GM12878 (cell line): ENCODE results near the gene RERGL.

Source experiments
- CBFB ChIP-seq: IDR thresholded peaks from 2 replicates; pipeline ENCODE4 v1.6.1; 2016; ENCODE audit warnings: antibody characterized with exemption, low read depth
- CHD4 ChIP-seq: fragments of 200-600 bp; sonication (generic); IDR thresholded peaks from 2 replicates; pipeline ENCODE4 v1.6.1; 2016; ENCODE audit warnings: mild to moderate bottlenecking
- EGR1 ChIP-seq, 2 experiments: IDR thresholded peaks; 1 replicate in 1 of 2; 2 replicates in 1 of 2; pipeline ENCODE4 v1.6.1; 2011 to 2012; ENCODE audit warnings: low read depth in 2 of 2, low read length in 2 of 2, borderline replicate concordance in 1 of 2, mild to moderate bottlenecking in 1 of 2, moderate library complexity in 1 of 2
- ETV6 ChIP-seq, 2 experiments: fragments of 450-650 bp in 1 of 2; IDR thresholded peaks in 1 of 2; conservative IDR thresholded peaks in 1 of 2; 2 replicates each; pipeline ENCODE4 v1.6.1; 2014; ENCODE audit warnings: antibody characterized with exemption in 1 of 2, borderline replicate concordance in 1 of 2, low read depth in 1 of 2, mild to moderate bottlenecking in 1 of 2, moderate library complexity in 1 of 2
- GABPA ChIP-seq: IDR thresholded peaks from 2 replicates; pipeline ENCODE4 v1.6.1; 2014; ENCODE audit warnings: antibody characterized with exemption, low read depth, mild to moderate bottlenecking, inconsistent platforms
- JUND ChIP-seq: IDR thresholded peaks from 2 replicates; pipeline ENCODE4 v1.6.1; 2012; ENCODE audit warnings: low read depth, mild to moderate bottlenecking, low read length, improper control_type of control experiment, moderate library complexity
- NFIC ChIP-seq: IDR thresholded peaks from 2 replicates; pipeline ENCODE4 v1.6.1; 2012; ENCODE audit warnings: low read depth, mild to moderate bottlenecking, inconsistent platforms, low read length, moderate library complexity
- SP1 ChIP-seq: IDR thresholded peaks from one replicate; pipeline ENCODE4 v1.6.1; 2011; ENCODE audit warnings: low read depth, low read length
- TAF1 ChIP-seq: IDR thresholded peaks from 2 replicates; pipeline ENCODE4 v1.6.1; 2011; ENCODE audit warnings: mild to moderate bottlenecking, low read depth, low read length, borderline replicate concordance
- TCF7 ChIP-seq: IDR thresholded peaks from 2 replicates; pipeline ENCODE4 v1.6.1; 2014; ENCODE audit warnings: antibody characterized with exemption, borderline replicate concordance
- TF ChIP-seq, protein P1 (sequence below): IDR thresholded peaks from 2 replicates; pipeline ENCODE4 v1.6.1; 2012; ENCODE audit warnings: low read depth, low read length, improper control_type of control experiment
- TF ChIP-seq, protein P2 (sequence below): fragments of 450-650 bp; IDR thresholded peaks from 2 replicates; pipeline ENCODE4 v1.6.1; 2016; ENCODE audit warnings: mild to moderate bottlenecking
- TF ChIP-seq, protein P3 (sequence below), 3 experiments: IDR thresholded peaks in 2 of 3; conservative IDR thresholded peaks in 1 of 3; 2 replicates each; pipeline ENCODE4 v1.5.1; 2011; ENCODE audit warnings: low read depth in 3 of 3, low read length in 3 of 3, mild to moderate bottlenecking in 3 of 3, control low read depth in 2 of 3, moderate library complexity in 2 of 3, inconsistent platforms in 1 of 3, mixed read lengths in 1 of 3; ENCODE audit not compliant: control insufficient read depth in 2 of 3, insufficient read depth in 1 of 3; ENCODE audit errors: extremely low read depth in 1 of 3
- TF ChIP-seq, protein P4 (sequence below): IDR thresholded peaks from 2 replicates; pipeline ENCODE4 v1.6.1; 2012; ENCODE audit warnings: low read depth, low read length, improper control_type of control experiment

DNA sequence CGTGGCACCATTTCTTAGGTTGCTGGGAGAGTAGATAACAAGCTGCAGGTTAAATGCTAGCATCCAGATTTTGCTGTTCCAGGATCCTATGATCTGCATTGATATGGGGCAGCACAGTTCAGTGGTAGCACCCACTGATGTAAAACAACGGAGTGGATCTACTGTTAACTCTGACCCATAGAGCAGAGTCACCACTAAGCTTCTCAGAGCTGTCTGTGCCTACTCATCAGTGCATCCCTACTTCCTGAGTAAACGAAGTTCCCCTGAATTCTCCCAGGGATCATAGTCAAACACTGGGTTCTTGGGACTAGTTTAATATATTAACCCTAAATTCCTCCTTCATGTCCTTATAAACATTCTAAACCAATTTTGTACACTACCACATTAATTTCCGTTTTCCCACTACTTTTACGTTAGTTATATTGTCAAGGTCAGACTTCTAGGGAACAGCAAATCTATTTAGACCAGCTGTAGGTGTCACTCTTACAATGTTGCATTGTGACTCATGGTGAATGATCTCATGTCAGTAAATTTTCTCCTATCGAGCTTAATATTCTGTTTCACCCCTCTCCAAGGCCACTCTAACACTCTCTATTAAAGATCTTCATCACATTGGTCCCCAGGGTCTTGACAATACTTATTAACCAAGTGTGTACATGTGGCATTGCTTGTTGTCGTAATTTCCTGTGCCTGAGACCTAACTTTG, 10.3 kb downstream of the RERGL start:
- no peak for TF ChIP-seq NFIC
- TF ChIP-seq ETV6 (conservative IDR thresholded peaks at IDR 0.05 in 1 of 2, IDR thresholded peaks at IDR 0.05 in 1 of 2; ENCODE audit: borderline replicate concordance in 1 of 2, low read depth in 1 of 2), result no peak
- no peak for TF ChIP-seq JUND
- no peak for TF ChIP-seq TCF7
- TF ChIP-seq, protein P1, sequence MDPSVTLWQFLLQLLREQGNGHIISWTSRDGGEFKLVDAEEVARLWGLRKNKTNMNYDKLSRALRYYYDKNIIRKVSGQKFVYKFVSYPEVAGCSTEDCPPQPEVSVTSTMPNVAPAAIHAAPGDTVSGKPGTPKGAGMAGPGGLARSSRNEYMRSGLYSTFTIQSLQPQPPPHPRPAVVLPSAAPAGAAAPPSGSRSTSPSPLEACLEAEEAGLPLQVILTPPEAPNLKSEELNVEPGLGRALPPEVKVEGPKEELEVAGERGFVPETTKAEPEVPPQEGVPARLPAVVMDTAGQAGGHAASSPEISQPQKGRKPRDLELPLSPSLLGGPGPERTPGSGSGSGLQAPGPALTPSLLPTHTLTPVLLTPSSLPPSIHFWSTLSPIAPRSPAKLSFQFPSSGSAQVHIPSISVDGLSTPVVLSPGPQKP, result no peak
- TF ChIP-seq, protein P2, sequence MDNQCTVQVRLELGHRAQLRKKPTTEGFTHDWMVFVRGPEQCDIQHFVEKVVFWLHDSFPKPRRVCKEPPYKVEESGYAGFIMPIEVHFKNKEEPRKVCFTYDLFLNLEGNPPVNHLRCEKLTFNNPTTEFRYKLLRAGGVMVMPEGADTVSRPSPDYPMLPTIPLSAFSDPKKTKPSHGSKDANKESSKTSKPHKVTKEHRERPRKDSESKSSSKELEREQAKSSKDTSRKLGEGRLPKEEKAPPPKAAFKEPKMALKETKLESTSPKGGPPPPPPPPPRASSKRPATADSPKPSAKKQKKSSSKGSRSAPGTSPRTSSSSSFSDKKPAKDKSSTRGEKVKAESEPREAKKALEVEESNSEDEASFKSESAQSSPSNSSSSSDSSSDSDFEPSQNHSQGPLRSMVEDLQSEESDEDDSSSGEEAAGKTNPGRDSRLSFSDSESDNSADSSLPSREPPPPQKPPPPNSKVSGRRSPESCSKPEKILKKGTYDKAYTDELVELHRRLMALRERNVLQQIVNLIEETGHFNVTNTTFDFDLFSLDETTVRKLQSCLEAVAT, result no peak
- no peak for TF ChIP-seq GABPA
- TF ChIP-seq, protein P3, sequence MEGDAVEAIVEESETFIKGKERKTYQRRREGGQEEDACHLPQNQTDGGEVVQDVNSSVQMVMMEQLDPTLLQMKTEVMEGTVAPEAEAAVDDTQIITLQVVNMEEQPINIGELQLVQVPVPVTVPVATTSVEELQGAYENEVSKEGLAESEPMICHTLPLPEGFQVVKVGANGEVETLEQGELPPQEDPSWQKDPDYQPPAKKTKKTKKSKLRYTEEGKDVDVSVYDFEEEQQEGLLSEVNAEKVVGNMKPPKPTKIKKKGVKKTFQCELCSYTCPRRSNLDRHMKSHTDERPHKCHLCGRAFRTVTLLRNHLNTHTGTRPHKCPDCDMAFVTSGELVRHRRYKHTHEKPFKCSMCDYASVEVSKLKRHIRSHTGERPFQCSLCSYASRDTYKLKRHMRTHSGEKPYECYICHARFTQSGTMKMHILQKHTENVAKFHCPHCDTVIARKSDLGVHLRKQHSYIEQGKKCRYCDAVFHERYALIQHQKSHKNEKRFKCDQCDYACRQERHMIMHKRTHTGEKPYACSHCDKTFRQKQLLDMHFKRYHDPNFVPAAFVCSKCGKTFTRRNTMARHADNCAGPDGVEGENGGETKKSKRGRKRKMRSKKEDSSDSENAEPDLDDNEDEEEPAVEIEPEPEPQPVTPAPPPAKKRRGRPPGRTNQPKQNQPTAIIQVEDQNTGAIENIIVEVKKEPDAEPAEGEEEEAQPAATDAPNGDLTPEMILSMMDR (IDR thresholded peaks at IDR 0.05 in 2 of 3, conservative IDR thresholded peaks at IDR 0.05 in 1 of 3; ENCODE audit: control insufficient read depth in 2 of 3, extremely low read depth in 1 of 3, insufficient read depth in 1 of 3, low read depth in 3 of 3, low read length in 3 of 3), result no peak
- TF ChIP-seq EGR1 (IDR thresholded peaks at IDR 0.05; ENCODE audit: borderline replicate concordance in 1 of 2, low read depth in 2 of 2, low read length in 2 of 2), result no peak
- TF ChIP-seq SP1, result no peak
- no peak for TF ChIP-seq CHD4
- no peak for TF ChIP-seq CBFB
- no peak for TF ChIP-seq TAF1
- TF ChIP-seq, protein P4, sequence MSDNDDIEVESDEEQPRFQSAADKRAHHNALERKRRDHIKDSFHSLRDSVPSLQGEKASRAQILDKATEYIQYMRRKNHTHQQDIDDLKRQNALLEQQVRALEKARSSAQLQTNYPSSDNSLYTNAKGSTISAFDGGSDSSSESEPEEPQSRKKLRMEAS, result no peak
